HFFc6 (cell line): ENCODE results near the gene ALDH4A1. TPM values are rescaled to one million over a fixed set of nuclear protein-coding genes. Genes with fewer than 3 reads are reported as not detected.

Experiments used
- DNase-seq: peaks from one replicate; pipeline ENCODE4 v3.0.0-alpha.2; 2018
- H3K27ac Mint-ChIP-seq: 2 replicates; pipeline ENCODE4 v1.8.0; 2020; ENCODE audit warnings: mild to moderate bottlenecking, mixed read lengths
- H3K27me3 Mint-ChIP-seq: 2 replicates; pipeline ENCODE4 v1.8.0; 2021; ENCODE audit warnings: mild to moderate bottlenecking, moderate library complexity, mixed read lengths; ENCODE audit not compliant: insufficient read depth
- H3K36me3 Mint-ChIP-seq: 2 replicates; pipeline ENCODE4 v1.8.0; 2021; ENCODE audit warnings: low read depth, mixed read lengths
- H3K4me1 Mint-ChIP-seq: 2 replicates; pipeline ENCODE4 v1.8.0; 2020; ENCODE audit warnings: low read depth, mixed read lengths
- H3K4me3 Mint-ChIP-seq: 2 replicates; pipeline ENCODE4 v1.8.0; 2020; ENCODE audit warnings: mild to moderate bottlenecking, moderate library complexity, mixed read lengths
- H3K9me3 Mint-ChIP-seq: 2 replicates; pipeline ENCODE4 v1.8.0; 2020; ENCODE audit warnings: mild to moderate bottlenecking, mixed read lengths
- CTCF ChIP-seq: fragments of 200-600 bp; sonication (generic); IDR thresholded peaks from 2 replicates; pipeline ENCODE4 v1.5.0; 2021; ENCODE audit warnings: antibody characterized with exemption, mild to moderate bottlenecking
- total RNA-seq, 6 experiments: library from RNA; stranded (reverse); fragmentation: NEBNext Ultra II Directional; extraction: Animal tissue kit (Norgen Biotek cat#: 25700); gene quantifications; 2 replicates in 1 of 6; 3 replicates in 5 of 6; pipeline ENCODE4 v1.2.3, GENCODE V29; 2021

ALDH4A1 gene
- total RNA-seq, 6 experiments from 2014 or later, result 18.3 to 24.1 (median 20.2) TPM

DNA sequence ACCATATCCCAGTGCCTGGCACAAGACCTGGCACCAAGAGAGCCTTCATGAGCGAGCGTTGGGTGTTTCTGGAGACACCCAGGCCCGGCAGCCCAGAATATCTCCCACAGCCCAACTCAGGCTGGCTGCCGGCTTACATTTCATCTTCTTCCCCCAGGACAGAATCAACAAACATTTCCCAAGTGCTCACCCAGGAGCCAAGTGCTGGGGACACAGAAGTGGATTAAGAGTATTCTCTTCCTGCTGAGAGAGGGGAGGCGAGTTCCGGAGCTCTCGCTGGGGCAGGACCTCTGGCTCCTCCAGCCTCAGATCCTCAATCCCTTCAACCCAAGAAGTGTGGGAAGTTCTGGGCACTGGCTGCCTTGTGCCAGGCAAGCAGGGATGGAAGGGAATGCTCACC lies 30.5 kb upstream of the ALDH4A1 start:
- Mint-ChIP-seq H3K27ac (no peak overlapping the region), H3K27me3 (no peaks in the 10 kb centered on the region), H3K4me1 (peaks cover 61% of the 10 kb centered on the region), H3K9me3 (no peaks in the 10 kb centered on the region), H3K36me3 (no peaks in the 10 kb centered on the region), H3K4me3 (no peak overlapping the region)
- no peak for TF ChIP-seq CTCF
- no peak for DNase-seq

- peaks cover 61% of the 10 kb centered on the region for H3K4me1 Mint-ChIP-seq
- no peaks in the 10 kb centered on the region for H3K36me3 Mint-ChIP-seq
- no peak for DNase-seq
- H3K27ac Mint-ChIP-seq, result peak overlapping the region; percentile 26; the same call in 1 of the 2 replicates
- peaks cover 1% of the 10 kb centered on the region; the same call in 1 of the 2 replicates for H3K27me3 Mint-ChIP-seq
- H3K4me3 Mint-ChIP-seq, result no peak overlapping the region
- H3K9me3 Mint-ChIP-seq, result no peaks in the 10 kb centered on the region
- TF ChIP-seq CTCF, result no peak
These were observed 30.0 kb upstream of the ALDH4A1 start for GRCh38 chr1:18932387-18932786.

DNA sequence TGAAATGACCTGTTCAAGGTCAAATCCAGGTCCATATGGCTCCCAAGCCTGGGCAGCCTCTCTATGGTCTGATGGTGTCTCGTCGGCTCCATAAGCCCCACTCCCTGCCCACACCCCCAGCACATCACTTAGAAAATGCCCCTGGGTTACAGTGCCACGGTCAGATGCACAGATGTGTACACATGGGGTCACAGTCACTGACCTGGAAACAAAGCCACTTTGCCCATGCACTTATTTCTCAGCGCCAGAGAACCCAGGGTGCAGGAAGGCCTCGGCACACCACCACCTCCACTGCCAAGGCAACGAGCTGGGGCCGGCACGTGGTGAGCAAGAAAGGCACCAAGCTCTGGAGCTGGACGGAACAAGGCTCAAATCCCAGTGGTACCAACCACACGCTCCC lies 29.4 kb upstream of the ALDH4A1 start:
- Mint-ChIP-seq H3K27me3 (peaks cover 1% of the 10 kb centered on the region; the same call in 1 of the 2 replicates), H3K4me1 (peaks cover 61% of the 10 kb centered on the region), H3K27ac (no peak overlapping the region), H3K36me3 (no peaks in the 10 kb centered on the region), H3K4me3 (no peak overlapping the region), H3K9me3 (no peaks in the 10 kb centered on the region)
- no peak for DNase-seq
- TF ChIP-seq CTCF, result no peak

GRCh38 chr1:18929686-18930085 lies 27.3 kb upstream of the ALDH4A1 start:
- no peak for DNase-seq
- peaks cover 1% of the 10 kb centered on the region; the same call in 1 of the 2 replicates for H3K27me3 Mint-ChIP-seq

DNA sequence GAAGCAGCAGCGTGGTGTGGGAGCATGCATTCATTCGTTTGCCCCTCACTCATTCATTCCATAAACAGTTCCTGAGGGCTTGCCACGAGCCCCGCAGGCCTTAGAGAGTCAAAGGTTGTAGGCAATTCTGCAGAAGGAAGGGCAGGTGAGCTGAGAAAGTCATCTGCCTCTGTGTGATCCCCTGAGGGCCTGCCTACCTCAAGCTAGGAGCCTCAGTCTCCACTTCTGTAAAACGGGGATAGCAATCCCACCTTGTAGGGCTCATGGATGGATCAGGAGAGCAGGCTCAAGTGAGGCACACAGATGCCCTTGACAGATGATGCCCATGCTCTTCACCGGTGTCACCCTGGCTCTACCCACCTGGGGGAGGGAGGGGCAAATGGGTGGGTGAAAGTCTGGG lies 26.6 kb upstream of the ALDH4A1 start:
- no peak for DNase-seq
- H3K36me3 Mint-ChIP-seq, result peaks cover 5% of the 10 kb centered on the region; the same call in 1 of the 2 replicates
- peak overlapping the region; percentile 18 for H3K27ac Mint-ChIP-seq
- H3K4me3 Mint-ChIP-seq, result no peak overlapping the region
- peaks cover 1% of the 10 kb centered on the region for H3K27me3 Mint-ChIP-seq
- no peak for TF ChIP-seq CTCF
- H3K4me1 Mint-ChIP-seq, result peaks cover 81% of the 10 kb centered on the region
- peaks cover 4% of the 10 kb centered on the region; the same call in 1 of the 2 replicates for H3K9me3 Mint-ChIP-seq

More at GRCh38 chr1:18929686-18930085, 27.3 kb upstream of the ALDH4A1 start:
- Mint-ChIP-seq H3K4me1 (peaks cover 74% of the 10 kb centered on the region), H3K36me3 (peaks cover 5% of the 10 kb centered on the region; the same call in 1 of the 2 replicates), H3K9me3 (peaks cover 4% of the 10 kb centered on the region; the same call in 1 of the 2 replicates), H3K4me3 (no peak overlapping the region), H3K27ac (peak overlapping the region; percentile 72)
- TF ChIP-seq CTCF, result no peak
